Body of pancreas (tissue), 4 donors: ENCODE measurements around the gene CDHR3.

ENCODE experiments used
- POLR2A ChIP-seq, 3 donors: fragments of 450-650 bp; IDR thresholded peaks; one replicate each; pipeline ENCODE4 v1.6.1; 2016; ENCODE audit warnings: antibody characterized with exemption in 3 of 3, mild to moderate bottlenecking in 2 of 3
- TF ChIP-seq, protein P1 (sequence below), 7 experiments: fragments of 450-650 bp in 4 of 7; fragments of 200-600 bp in 3 of 7; sonication (generic) in 3 of 7; IDR thresholded peaks; one replicate each; pipeline ENCODE4 v1.5.1; 2016 to 2019; ENCODE audit warnings: antibody characterized with exemption in 7 of 7

DNA sequence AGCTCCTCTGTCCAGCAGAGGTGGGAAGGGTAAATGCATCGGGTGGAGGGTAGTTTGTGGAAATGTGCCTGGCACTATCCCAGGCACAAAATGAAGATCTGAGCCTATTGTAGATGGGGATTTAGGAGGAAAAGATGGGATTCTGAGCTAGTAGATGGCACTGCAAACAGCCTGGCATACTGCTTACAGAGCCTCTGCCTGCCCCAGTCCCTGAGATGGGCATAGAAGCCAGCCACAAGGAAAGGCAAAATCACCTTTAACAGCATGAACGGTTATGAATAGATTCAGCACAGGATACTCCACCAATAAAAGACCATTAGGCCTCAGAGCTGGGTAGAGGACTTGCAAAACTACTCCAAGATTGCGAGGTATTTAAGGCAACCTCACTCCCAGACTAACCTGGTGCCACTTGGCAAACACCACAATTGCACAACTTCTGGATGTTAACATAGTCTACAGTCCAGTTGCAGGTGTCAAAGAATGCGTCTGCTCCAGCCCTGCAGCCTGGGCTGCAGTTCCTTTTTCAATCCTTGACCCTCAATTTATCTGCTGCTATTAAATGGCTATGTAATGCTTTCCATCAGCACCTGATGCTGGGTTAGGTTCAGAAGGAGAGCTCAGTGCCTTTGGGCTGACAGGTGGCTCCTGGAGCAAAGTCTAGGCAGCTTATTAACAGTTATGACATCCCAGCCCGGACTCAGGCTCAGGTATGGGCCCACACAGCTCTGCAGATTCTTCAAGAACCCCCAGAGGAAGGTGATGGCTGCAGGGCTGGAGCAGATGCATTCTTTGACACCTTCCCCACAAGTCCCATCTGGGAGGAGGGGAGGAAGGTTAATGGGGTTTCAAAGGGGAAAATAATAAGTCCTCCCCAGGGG lies 34.0 kb downstream of the CDHR3 start:
- TF ChIP-seq, protein P1, sequence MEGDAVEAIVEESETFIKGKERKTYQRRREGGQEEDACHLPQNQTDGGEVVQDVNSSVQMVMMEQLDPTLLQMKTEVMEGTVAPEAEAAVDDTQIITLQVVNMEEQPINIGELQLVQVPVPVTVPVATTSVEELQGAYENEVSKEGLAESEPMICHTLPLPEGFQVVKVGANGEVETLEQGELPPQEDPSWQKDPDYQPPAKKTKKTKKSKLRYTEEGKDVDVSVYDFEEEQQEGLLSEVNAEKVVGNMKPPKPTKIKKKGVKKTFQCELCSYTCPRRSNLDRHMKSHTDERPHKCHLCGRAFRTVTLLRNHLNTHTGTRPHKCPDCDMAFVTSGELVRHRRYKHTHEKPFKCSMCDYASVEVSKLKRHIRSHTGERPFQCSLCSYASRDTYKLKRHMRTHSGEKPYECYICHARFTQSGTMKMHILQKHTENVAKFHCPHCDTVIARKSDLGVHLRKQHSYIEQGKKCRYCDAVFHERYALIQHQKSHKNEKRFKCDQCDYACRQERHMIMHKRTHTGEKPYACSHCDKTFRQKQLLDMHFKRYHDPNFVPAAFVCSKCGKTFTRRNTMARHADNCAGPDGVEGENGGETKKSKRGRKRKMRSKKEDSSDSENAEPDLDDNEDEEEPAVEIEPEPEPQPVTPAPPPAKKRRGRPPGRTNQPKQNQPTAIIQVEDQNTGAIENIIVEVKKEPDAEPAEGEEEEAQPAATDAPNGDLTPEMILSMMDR (IDR thresholded peaks at IDR 0.05) = no peak
- no peak for TF ChIP-seq POLR2A (IDR thresholded peaks at IDR 0.05)
